Measurements from ENCODE around the gene GSTK1. TPM values are rescaled to one million over a fixed set of nuclear protein-coding genes. Genes with fewer than 3 reads are reported as not detected.

GSTK1 gene
- total RNA-seq, 1 donor from 2014 or later = 149 TPM

DNA sequence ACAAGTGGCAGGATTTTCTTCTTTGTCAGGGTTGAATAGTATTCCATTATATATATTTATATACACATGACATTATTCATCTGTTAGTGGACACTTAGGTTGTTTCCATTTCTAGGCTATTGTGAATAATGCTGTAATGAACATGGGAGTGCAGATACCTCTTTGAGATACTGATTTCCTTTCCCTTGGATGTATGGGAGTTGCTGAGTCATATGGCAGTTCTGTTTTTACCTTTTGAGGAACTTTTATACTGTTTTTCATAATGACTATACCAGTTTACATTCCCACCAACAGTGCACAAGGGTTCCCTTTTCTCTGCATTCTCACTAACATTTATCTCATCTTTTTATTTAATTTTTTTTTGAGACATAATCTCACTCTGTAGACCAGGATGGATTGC, 50.9 kb downstream of the GSTK1 start:
- Histone ChIP-seq H3K27me3 (no peaks in the 10 kb centered on the region), H3K9me3 (no peaks in the 10 kb centered on the region), H3K4me1 (no peaks in the 10 kb centered on the region), H3K27ac (no peak overlapping the region), H3K36me3 (no peaks in the 10 kb centered on the region), H3K4me3 (no peak overlapping the region)
- intact Hi-C loops (cut with DNase I) = no loop called here
- TF ChIP-seq, protein P1, sequence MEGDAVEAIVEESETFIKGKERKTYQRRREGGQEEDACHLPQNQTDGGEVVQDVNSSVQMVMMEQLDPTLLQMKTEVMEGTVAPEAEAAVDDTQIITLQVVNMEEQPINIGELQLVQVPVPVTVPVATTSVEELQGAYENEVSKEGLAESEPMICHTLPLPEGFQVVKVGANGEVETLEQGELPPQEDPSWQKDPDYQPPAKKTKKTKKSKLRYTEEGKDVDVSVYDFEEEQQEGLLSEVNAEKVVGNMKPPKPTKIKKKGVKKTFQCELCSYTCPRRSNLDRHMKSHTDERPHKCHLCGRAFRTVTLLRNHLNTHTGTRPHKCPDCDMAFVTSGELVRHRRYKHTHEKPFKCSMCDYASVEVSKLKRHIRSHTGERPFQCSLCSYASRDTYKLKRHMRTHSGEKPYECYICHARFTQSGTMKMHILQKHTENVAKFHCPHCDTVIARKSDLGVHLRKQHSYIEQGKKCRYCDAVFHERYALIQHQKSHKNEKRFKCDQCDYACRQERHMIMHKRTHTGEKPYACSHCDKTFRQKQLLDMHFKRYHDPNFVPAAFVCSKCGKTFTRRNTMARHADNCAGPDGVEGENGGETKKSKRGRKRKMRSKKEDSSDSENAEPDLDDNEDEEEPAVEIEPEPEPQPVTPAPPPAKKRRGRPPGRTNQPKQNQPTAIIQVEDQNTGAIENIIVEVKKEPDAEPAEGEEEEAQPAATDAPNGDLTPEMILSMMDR (IDR thresholded peaks at IDR 0.05) = no peak
- ATAC-seq (no peak), DNase-seq (no peak)

- intact Hi-C loops (cut with DNase I) = no loop called here
- H3K27me3 ChIP-seq = no peaks in the 10 kb centered on the region
- no peak within 1 kb of the TSS for H3K27ac ChIP-seq
- DNase-seq = no peak
- no peaks in the 10 kb centered on the region for H3K4me1 ChIP-seq
- no peak for ATAC-seq
- H3K36me3 ChIP-seq = no peaks in the 10 kb centered on the region
- no peak within 1 kb of the TSS for H3K4me3 ChIP-seq
- H3K9me3 ChIP-seq = no peaks in the 10 kb centered on the region
- TF ChIP-seq, protein P1 (IDR thresholded peaks at IDR 0.05) = no peak
These were observed 52.5 kb downstream of the GSTK1 start, which contains the start of gene CLCN1 for GRCh38 chr7:143315776-143316175. Gene CLCN1 (plus strand): TSS chr7:143316111. CDS start chr7:143316213, 102 bp downstream.

- no peaks in the 10 kb centered on the region for H3K36me3 ChIP-seq
- DNase-seq = no peak
- no peak overlapping the region for H3K4me3 ChIP-seq
- H3K27ac ChIP-seq = no peak overlapping the region
- H3K27me3 ChIP-seq = no peaks in the 10 kb centered on the region
- intact Hi-C loops (cut with DNase I) = no loop called here
- TF ChIP-seq, protein P1 (IDR thresholded peaks at IDR 0.05) = no peak
- H3K9me3 ChIP-seq = no peaks in the 10 kb centered on the region
- ATAC-seq = peak; percentile 54
- H3K4me1 ChIP-seq = no peaks in the 10 kb centered on the region
These were observed 53.3 kb downstream of the GSTK1 start for GRCh38 chr7:143316492-143316891.

- H3K4me1 ChIP-seq = no peaks in the 10 kb centered on the region
- intact Hi-C loops (cut with DNase I) = no loop called here
- no peak overlapping the region for H3K4me3 ChIP-seq
- H3K27me3 ChIP-seq = no peaks in the 10 kb centered on the region
- H3K27ac ChIP-seq = no peak overlapping the region
- ATAC-seq (peak; percentile 31), DNase-seq (no peak)
- TF ChIP-seq, protein P1 (IDR thresholded peaks at IDR 0.05) = no peak
- no peaks in the 10 kb centered on the region for H3K36me3 ChIP-seq
- H3K9me3 ChIP-seq = no peaks in the 10 kb centered on the region
These were observed 55.4 kb downstream of the GSTK1 start for GRCh38 chr7:143318661-143319060.

Other genes with a start within 250 kb of the GSTK1 start
- gene OR9A2, start 236.3 kb upstream of the GSTK1 start, total RNA-seq = not detected
- not detected for gene OR6V1, start 211.1 kb upstream of the GSTK1 start, total RNA-seq
- gene PIP, start 131.4 kb upstream of the GSTK1 start, total RNA-seq = not detected
- not detected for gene TAS2R39, start 80.0 kb upstream of the GSTK1 start, total RNA-seq
- not detected for gene TAS2R40, start 41.4 kb upstream of the GSTK1 start, total RNA-seq
- gene TMEM139, start 21.5 kb downstream of the GSTK1 start, total RNA-seq = 25.1 TPM
- gene CASP2, start 24.9 kb downstream of the GSTK1 start, total RNA-seq = 26.7 TPM
- not detected for gene CLCN1, start 52.7 kb downstream of the GSTK1 start, total RNA-seq
- gene FAM131B, start 99.3 kb downstream of the GSTK1 start, total RNA-seq = 0.90 TPM
- 263 TPM for gene ZYX, start 117.9 kb downstream of the GSTK1 start, total RNA-seq
- 13.9 TPM for gene EPHA1, start 145.4 kb downstream of the GSTK1 start, total RNA-seq
- not detected for gene TAS2R60, start 180.0 kb downstream of the GSTK1 start, total RNA-seq
- gene TAS2R41, start 214.4 kb downstream of the GSTK1 start, total RNA-seq = not detected

All from upper lobe of right lung (tissue), 1 donor.